ENCODE results near the gene CBX3.

DNA sequence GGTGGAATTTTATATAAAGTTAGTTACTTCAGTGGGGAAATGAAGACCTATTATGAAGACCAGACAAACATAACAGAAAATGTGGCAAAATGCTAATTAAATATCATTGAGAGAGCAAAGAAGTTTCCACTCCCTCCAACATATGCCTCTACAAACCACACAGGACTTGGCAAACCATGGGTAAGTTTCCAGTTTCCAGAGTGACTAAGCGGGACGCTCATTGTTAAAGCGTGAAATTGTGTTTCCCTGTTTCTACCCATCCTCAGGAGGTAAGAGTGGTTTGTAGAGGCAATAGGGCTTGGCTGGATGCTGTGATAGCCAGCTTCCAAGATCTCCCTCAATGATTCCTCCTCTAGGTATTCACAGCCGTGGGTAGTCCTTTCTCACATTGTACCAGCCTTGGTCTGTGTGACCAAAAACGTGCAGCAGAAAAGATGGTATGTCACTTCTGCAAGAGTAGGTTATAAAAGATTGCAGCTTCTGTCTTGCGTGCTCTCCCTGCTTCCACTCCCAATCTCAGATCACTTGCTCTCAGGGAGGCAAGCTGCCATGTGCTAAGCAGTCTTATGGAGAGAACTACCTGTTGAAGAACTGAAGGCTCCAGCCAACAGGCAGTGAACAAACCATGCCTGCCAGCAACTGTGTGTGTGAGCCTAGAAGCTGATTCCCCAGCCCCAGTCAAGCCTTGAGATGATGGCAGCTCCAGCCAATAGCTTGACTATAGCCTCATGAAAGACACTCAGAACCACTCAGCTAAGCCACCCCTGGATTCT is 35.7 kb downstream of the CBX3 start:
- TF ChIP-seq GATA2 (IDR thresholded peaks at IDR 0.05; ENCODE audit: low read depth, low read length) (no peak), GATA3 (IDR thresholded peaks at IDR 0.05; ENCODE audit: low read depth, low read length) (no peak)

All from SH-SY5Y (cell line).